ENCODE data around the gene SLC26A6. TPM values are rescaled to one million over a fixed set of nuclear protein-coding genes. Genes with fewer than 3 reads are reported as not detected.

SLC26A6 gene
- total RNA-seq, 3 donors from 2014 or later = 14.4 to 17.5 (median 17.2) TPM

- DNase-seq (no peak), ATAC-seq (no peak)
- Mint-ChIP-seq H3K36me3 (ENCODE audit: insufficient read depth) (no peaks in the 10 kb centered on the region), H3K4me1 (ENCODE audit: low read depth) (peaks cover 18% of the 10 kb centered on the region), H3K4me3 (no peak overlapping the region), H3K27me3 (ENCODE audit: low read depth) (peaks cover 18% of the 10 kb centered on the region), H3K9me3 (no peaks in the 10 kb centered on the region)
Measured at GRCh38 chr3:48664929-48665328, 29.7 kb upstream of the SLC26A6 start.

- ATAC-seq = no peak
Measured at GRCh38 chr3:48664313-48664644, 29.0 kb upstream of the SLC26A6 start.

GRCh38 chr3:48663489-48664312, 28.4 kb upstream of the SLC26A6 start:
- peak; percentile 76 for DNase-seq
- ATAC-seq = peak; percentile 86
- no peaks in the 10 kb centered on the region for H3K9me3 Mint-ChIP-seq

More at GRCh38 chr3:48664313-48664644, 29.0 kb upstream of the SLC26A6 start:
- Mint-ChIP-seq H3K27me3 (ENCODE audit: low read depth) (peaks cover 21% of the 10 kb centered on the region), H3K4me1 (ENCODE audit: low read depth) (peaks cover 18% of the 10 kb centered on the region), H3K9me3 (no peaks in the 10 kb centered on the region), H3K36me3 (ENCODE audit: insufficient read depth) (no peaks in the 10 kb centered on the region), H3K4me3 (peak overlapping the region; percentile 80)
- DNase-seq = no peak

GRCh38 chr3:48662753-48663488, 27.7 kb upstream of the SLC26A6 start, which contains the start of gene CELSR3:
TSS of gene CELSR3 (minus strand) at chr3:48662886. CDS start at chr3:48662634, 252 bp downstream.
- peaks cover 25% of the 10 kb centered on the region for H3K27me3 Mint-ChIP-seq (ENCODE audit: low read depth)
- H3K4me1 Mint-ChIP-seq (ENCODE audit: low read depth) = peaks cover 19% of the 10 kb centered on the region
- ATAC-seq = peak; percentile 21 to 29
- no peaks in the 10 kb centered on the region for H3K36me3 Mint-ChIP-seq (ENCODE audit: insufficient read depth)
- no peaks in the 10 kb centered on the region for H3K9me3 Mint-ChIP-seq
- peak within 1 kb of the TSS; percentile 80 for H3K4me3 Mint-ChIP-seq
- peak; percentile 31 for DNase-seq

More at GRCh38 chr3:48663489-48664312, 28.4 kb upstream of the SLC26A6 start:
- H3K4me3 Mint-ChIP-seq = peak overlapping the region; percentile 80
- no peaks in the 10 kb centered on the region for H3K36me3 Mint-ChIP-seq (ENCODE audit: insufficient read depth)
- H3K4me1 Mint-ChIP-seq (ENCODE audit: low read depth) = peaks cover 19% of the 10 kb centered on the region
- peaks cover 25% of the 10 kb centered on the region for H3K27me3 Mint-ChIP-seq (ENCODE audit: low read depth)

GRCh38 chr3:48662145-48662752, 27.0 kb upstream of the SLC26A6 start:
- H3K9me3 Mint-ChIP-seq = no peaks in the 10 kb centered on the region
- ATAC-seq (no peak), DNase-seq (no peak)
- H3K4me1 Mint-ChIP-seq (ENCODE audit: low read depth) = peaks cover 22% of the 10 kb centered on the region
- H3K27me3 Mint-ChIP-seq (ENCODE audit: low read depth) = peaks cover 25% of the 10 kb centered on the region
- H3K36me3 Mint-ChIP-seq (ENCODE audit: insufficient read depth) = no peaks in the 10 kb centered on the region
- peak overlapping the region; percentile 50 for H3K4me3 Mint-ChIP-seq

GRCh38 chr3:48661501-48662144, 26.4 kb upstream of the SLC26A6 start:
- H3K27me3 Mint-ChIP-seq (ENCODE audit: low read depth) = peaks cover 25% of the 10 kb centered on the region
- no peaks in the 10 kb centered on the region for H3K36me3 Mint-ChIP-seq (ENCODE audit: insufficient read depth)
- peaks cover 24% of the 10 kb centered on the region for H3K4me1 Mint-ChIP-seq (ENCODE audit: low read depth)
- H3K9me3 Mint-ChIP-seq = no peaks in the 10 kb centered on the region
- peak overlapping the region; percentile 50 for H3K4me3 Mint-ChIP-seq
- DNase-seq = peak; percentile 70
- ATAC-seq = peak; percentile 15 to 27

GRCh38 chr3:48660800-48661400, 25.6 kb upstream of the SLC26A6 start:
- H3K27me3 Mint-ChIP-seq (ENCODE audit: low read depth) = peaks cover 25% of the 10 kb centered on the region
- H3K36me3 Mint-ChIP-seq (ENCODE audit: insufficient read depth) = no peaks in the 10 kb centered on the region
- DNase-seq = no peak
- H3K4me3 Mint-ChIP-seq = peak overlapping the region; percentile 26
- no peaks in the 10 kb centered on the region for H3K9me3 Mint-ChIP-seq
- H3K4me1 Mint-ChIP-seq (ENCODE audit: low read depth) = peaks cover 24% of the 10 kb centered on the region
- ATAC-seq = no peak

- Mint-ChIP-seq H3K9me3 (no peaks in the 10 kb centered on the region), H3K36me3 (ENCODE audit: insufficient read depth) (no peaks in the 10 kb centered on the region), H3K4me1 (ENCODE audit: low read depth) (peaks cover 14% of the 10 kb centered on the region), H3K4me3 (peak overlapping the region; percentile 77), H3K27me3 (ENCODE audit: low read depth) (peaks cover 9% of the 10 kb centered on the region)
- ATAC-seq (peak in 1 of 2 donors; percentile 2), DNase-seq (peak; percentile 22)
Measured at GRCh38 chr3:48656841-48657281, 21.6 kb upstream of the SLC26A6 start.

GRCh38 chr3:48656061-48656840, 21.0 kb upstream of the SLC26A6 start:
- Mint-ChIP-seq H3K4me3 (peak overlapping the region; percentile 78), H3K27me3 (ENCODE audit: low read depth) (peaks cover 7% of the 10 kb centered on the region), H3K36me3 (ENCODE audit: insufficient read depth) (no peaks in the 10 kb centered on the region), H3K9me3 (no peaks in the 10 kb centered on the region), H3K4me1 (ENCODE audit: low read depth) (peaks cover 12% of the 10 kb centered on the region)
- ATAC-seq (peak; percentile 85 to 88), DNase-seq (peak; percentile 82)

GRCh38 chr3:48655606-48656005, 20.3 kb upstream of the SLC26A6 start:
- DNase-seq = peak; percentile 56
- Mint-ChIP-seq H3K36me3 (ENCODE audit: insufficient read depth) (no peaks in the 10 kb centered on the region), H3K27me3 (ENCODE audit: low read depth) (peaks cover 7% of the 10 kb centered on the region), H3K4me1 (ENCODE audit: low read depth) (peaks cover 12% of the 10 kb centered on the region), H3K9me3 (no peaks in the 10 kb centered on the region), H3K4me3 (peak overlapping the region; percentile 78)
- peak; percentile 26 to 27 for ATAC-seq

GRCh38 chr3:48655063-48655462, 19.8 kb upstream of the SLC26A6 start:
- Mint-ChIP-seq H3K36me3 (ENCODE audit: insufficient read depth) (no peaks in the 10 kb centered on the region), H3K4me1 (ENCODE audit: low read depth) (peaks cover 12% of the 10 kb centered on the region), H3K4me3 (peak overlapping the region; percentile 78), H3K9me3 (no peaks in the 10 kb centered on the region), H3K27me3 (ENCODE audit: low read depth) (peaks cover 7% of the 10 kb centered on the region)
- DNase-seq (no peak), ATAC-seq (no peak)

- ATAC-seq (no peak), DNase-seq (no peak)
- Mint-ChIP-seq H3K4me3 (no peak overlapping the region), H3K4me1 (ENCODE audit: low read depth) (peaks cover 11% of the 10 kb centered on the region), H3K27me3 (ENCODE audit: low read depth) (no peaks in the 10 kb centered on the region), H3K9me3 (no peaks in the 10 kb centered on the region), H3K36me3 (ENCODE audit: insufficient read depth) (no peaks in the 10 kb centered on the region)
Measured at GRCh38 chr3:48652923-48653715, 17.9 kb upstream of the SLC26A6 start.
